Right kidney (tissue), 9 donors: ENCODE data around the gene SULT1C2.
"Not testable (repeated sequence)": the region's sequence is repeated elsewhere in the genome, so short reads cannot be mapped to it uniquely, and the experiment has no call there.

Experiments used
- DNase-seq: peaks from one replicate; pipeline ENCODE4 v3.0.0-alpha.2; 2016
- long read RNA-seq, 8 donors: transcript quantifications; one replicate each; lab custom pipeline, GENCODE V29; 2026

Gene SULT1C2
- long read RNA-seq, donor 1, full-length matches to known transcripts: 16 of 23 reads
- long read RNA-seq, donor 1, partial matches to known transcripts: 7 of 23 reads
- long read RNA-seq, donor 1, other reads (novel, unspliced or antisense): 0 of 23 reads
- long read RNA-seq, donor 2, transcript SULT1C2-201 (8 exons, 2,795 nt): major isoform, 5 of 5 reads
- long read RNA-seq, donor 2, partial matches to known transcripts: 0 of 5 reads
- long read RNA-seq, donor 2, other reads (novel, unspliced or antisense): 0 of 5 reads
- long read RNA-seq, donor 3, full-length matches to known transcripts: 5 of 10 reads
- long read RNA-seq, donor 3, partial matches to known transcripts: 5 of 10 reads
- long read RNA-seq, donor 3, other reads (novel, unspliced or antisense): 0 of 10 reads
- long read RNA-seq, donor 4, full-length matches to known transcripts: 17 of 40 reads
- long read RNA-seq, donor 4, partial matches to known transcripts: 23 of 40 reads
- long read RNA-seq, donor 4, other reads (novel, unspliced or antisense): 0 of 40 reads
- long read RNA-seq, donor 5, full-length matches to known transcripts: 11 of 16 reads
- long read RNA-seq, donor 5, partial matches to known transcripts: 5 of 16 reads
- long read RNA-seq, donor 5, other reads (novel, unspliced or antisense): 0 of 16 reads
- long read RNA-seq, donor 6, full-length matches to known transcripts: 6 of 6 reads
- long read RNA-seq, donor 6, partial matches to known transcripts: 0 of 6 reads
- long read RNA-seq, donor 6, other reads (novel, unspliced or antisense): 0 of 6 reads
- long read RNA-seq, donor 7, full-length matches to known transcripts: 9 of 32 reads
- long read RNA-seq, donor 7, partial matches to known transcripts: 23 of 32 reads
- long read RNA-seq, donor 7, other reads (novel, unspliced or antisense): 0 of 32 reads
- long read RNA-seq, donor 8, full-length matches to known transcripts: 13 of 47 reads
- long read RNA-seq, donor 8, partial matches to known transcripts: 34 of 47 reads
- long read RNA-seq, donor 8, other reads (novel, unspliced or antisense): 0 of 47 reads

- peak; percentile 70 for DNase-seq
These were observed at the start of gene SULT1C2 for GRCh38 chr2:108288534-108289106. SULT1C2 (plus strand) TSS chr2:108288895; CDS start chr2:108293668, 4,773 bp downstream.

DNA sequence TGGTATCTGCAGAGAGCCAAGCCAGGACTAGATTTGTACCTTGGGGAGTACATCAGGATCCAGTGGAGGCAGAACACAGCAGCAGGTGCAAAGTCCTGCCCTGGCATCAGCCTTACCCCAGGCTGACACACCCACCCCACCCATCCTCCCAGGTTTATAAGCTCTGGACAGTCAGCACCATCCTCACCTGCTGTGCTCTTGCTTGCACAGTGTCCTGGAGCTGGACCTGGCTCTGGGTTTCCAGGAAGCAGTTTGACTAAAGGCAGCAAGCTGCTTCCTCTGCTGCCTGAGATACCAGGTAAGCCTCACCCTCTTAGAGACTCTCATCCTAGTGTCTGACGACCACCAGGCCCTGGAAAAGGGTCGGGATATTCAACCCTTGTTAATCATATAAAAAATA, 48.9 kb upstream of the SULT1C2 start, which contains the start of gene SULT1C3:
SULT1C3 (plus strand) TSS at position 183 of the 400 bp plus-strand sequence. CDS start 7,227 bp downstream, outside the sequence.
- DNase-seq: no peak

- DNase-seq: no peak
These were observed 47.7 kb upstream of the SULT1C2 start for GRCh38 chr2:108240966-108241365.

GRCh38 chr2:108243566-108243965, 45.1 kb upstream of the SULT1C2 start:
- no peak for DNase-seq

- DNase-seq: no peak
These were observed 43.9 kb upstream of the SULT1C2 start for GRCh38 chr2:108244667-108245414.

GRCh38 chr2:108253106-108253505, 35.6 kb upstream of the SULT1C2 start:
- no peak for DNase-seq

DNA sequence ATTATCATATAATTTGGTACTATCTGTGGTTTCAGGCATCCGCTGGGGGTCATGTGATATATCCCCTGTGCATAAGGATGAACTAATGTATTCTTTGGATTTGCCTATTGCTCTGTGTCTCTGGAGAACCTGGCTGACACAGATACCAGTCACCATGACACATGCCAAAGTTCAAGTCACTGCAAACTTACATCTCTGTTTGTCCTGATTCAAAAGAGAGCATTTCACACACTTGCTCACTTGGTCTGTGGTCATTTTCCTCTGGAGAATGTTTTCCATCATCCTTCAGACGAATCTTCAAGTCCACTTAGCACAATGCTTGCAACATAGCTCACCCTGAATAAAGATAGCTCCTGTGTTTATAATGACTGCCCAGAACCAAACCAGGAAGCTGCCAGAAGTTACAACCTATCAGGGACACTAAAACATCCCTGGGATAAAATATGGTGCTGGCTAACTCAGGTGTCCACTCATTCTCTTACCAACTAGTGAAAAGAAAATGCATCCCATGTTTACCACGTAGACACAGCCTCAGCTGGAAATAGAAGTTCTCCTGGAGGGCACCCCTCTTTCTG, 30.9 kb upstream of the SULT1C2 start:
- DNase-seq: no peak

GRCh38 chr2:108260773-108261172, 27.9 kb upstream of the SULT1C2 start:
- DNase-seq: no peak

DNA sequence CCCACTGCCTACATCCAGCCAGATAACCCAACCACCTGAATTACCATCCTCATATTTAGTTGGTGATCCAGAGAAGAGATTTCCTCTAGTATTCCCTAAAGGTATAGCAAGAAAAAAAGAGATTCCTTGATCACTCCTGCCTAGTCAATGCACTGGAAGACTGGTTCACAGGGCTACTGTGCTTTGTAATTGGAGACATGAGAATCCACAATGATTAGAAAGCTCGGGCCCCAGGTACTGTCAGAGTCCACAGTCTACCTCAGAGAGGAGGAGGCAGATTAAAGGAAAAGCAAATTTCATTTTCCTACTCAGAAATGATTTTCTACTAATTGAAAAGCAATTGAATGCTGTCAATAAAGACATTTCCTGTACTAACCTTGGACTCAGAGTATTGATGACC, 26.7 kb upstream of the SULT1C2 start:
- DNase-seq: no peak

GRCh38 chr2:108263401-108263800, 25.3 kb upstream of the SULT1C2 start:
- DNase-seq: no peak

DNA sequence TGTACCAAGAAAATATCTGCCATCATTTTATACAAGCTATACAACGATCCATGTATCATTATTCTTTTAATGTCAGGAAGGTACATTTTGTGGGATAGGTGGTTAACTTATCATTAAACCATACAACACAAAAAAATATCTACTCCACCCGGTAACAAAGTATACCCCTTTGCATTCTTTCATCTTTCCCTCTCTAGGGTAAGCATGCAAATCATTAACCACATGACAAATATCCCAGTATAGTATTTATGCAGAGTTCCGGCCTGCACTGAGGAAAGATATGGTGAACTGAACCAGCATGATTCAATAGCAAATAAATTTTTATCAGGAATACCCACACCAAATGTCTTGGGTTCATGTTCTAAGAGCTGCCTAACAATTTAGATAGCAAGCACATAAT, 22.5 kb upstream of the SULT1C2 start:
- no peak for DNase-seq

DNA sequence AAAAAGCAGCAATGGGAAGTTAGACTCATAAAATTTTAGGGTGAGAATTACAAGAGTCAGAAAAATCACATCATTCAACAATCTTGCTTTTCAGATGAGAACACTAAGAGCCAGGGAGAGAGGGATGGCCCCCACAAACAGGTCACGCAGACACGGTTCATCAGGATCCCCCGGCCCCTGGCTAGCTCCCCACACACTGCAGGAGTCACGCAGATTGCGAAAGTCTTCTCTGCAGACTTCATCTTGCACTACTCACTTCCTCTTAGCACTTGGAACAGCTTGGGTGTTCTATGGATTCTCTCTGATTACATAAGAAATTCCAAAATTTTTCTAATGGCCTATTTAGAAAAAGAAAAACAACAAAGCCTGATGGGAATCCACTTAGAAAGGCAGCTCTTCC, 21.6 kb upstream of the SULT1C2 start:
- DNase-seq: no peak

DNA sequence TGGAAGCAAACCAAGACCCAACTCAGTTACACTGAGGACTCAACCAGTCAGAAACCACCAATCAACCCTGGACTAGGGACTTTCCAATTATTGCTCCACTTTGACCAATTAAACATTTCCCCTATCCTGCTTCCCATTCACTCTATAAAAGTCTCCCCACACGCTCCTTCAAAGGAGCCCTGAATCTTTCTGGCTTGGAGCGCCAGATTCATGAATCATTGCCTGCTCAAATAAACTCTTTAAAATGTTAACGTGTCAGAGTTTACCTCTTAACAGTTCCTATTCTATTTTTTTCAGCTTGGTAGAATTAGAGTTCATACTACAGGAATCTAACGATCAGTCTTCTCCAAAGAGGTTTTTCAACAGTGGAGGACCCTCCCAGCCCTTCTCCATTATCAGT, 20.7 kb upstream of the SULT1C2 start:
- no peak for DNase-seq

DNA sequence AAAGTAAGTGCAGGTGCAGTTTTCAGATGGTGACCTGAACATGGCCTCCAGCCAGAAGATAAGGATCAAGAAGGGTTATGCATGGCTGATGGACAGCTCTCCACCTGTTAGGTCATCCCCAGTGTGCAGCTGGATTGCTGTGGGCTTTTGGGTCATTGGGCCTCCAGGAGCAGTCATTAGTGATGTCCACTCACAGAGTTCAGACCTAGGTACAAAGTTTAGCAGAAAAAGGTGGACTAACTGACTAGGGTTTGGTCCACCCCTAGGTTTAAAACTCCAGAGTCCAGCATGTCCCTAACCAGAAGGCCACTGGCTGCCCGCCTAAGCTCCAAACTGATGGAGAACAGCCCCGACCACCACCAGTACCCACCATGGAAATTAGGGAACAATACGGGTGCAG, 18.3 kb upstream of the SULT1C2 start:
- no peak for DNase-seq

- no peak for DNase-seq
These were observed 17.8 kb upstream of the SULT1C2 start for GRCh38 chr2:108270768-108271506.

- peak; percentile 28 for DNase-seq
These were observed 16.9 kb upstream of the SULT1C2 start for GRCh38 chr2:108271691-108272253.

DNA sequence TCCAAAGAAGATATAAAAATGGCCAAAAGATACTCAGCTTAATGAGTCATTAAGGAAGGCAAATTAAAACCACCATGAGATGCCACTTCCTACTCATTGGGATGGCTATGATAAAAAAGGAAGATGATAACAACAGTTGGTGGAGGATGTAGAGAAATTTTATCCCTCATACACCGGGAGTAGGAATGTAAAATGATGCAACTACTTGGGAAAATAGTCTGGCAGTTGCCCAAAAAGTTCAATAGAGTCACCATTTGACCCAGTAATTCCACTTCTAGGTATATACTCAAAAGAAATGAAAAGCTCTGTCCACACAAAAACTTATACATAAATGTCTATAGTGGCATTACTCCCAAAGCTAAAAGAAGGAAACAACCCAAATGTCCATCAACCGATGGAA, 10.1 kb upstream of the SULT1C2 start:
- DNase-seq: no peak

DNA sequence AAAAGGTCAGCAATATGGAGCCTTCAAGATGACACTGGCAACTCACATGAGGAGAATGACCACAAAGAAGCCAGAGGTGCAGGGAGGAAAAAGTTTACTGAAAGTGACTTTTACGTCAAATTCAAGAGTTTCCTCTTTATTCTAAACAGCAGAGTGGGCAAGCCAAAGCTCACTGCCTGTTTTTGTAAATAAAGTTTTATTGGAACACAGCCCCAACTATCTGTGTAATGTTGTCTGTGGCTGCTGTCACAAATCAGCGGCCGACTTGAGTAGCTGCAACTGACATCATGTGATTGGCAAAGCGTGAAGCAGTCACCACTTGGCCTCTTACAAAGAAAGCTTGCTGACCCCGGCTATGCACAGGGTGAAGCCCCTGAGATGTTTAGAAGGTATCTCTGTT, 9.2 kb upstream of the SULT1C2 start:
- no peak for DNase-seq

GRCh38 chr2:108280466-108280865, 8.2 kb upstream of the SULT1C2 start:
- DNase-seq: no peak

DNA sequence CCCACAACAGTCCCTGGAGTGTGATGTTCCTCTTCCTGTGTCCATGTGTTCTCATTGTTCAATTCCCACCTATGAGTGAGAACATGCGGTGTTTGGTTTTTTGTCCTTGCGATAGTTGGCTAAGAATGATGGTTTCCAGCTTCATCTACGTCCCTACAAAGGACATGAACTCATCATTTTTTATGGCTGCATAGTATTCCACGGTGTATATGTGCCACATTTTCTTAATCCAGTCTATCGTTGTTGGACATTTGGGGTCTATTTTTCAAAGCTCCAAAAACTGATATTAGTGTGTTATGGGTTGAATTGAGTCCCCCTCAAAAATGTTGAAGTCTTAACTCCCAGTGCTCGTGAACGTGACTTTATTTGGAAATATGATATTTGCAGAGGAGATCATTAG, 4.1 kb upstream of the SULT1C2 start:
- DNase-seq: not testable (repeated sequence)
